Large intestine (tissue), 3 donors: ENCODE results near the gene ARL15. TPM values are rescaled to one million over a fixed set of nuclear protein-coding genes. Genes with fewer than 3 reads are reported as not detected.
"Not testable (repeated sequence)": the region's sequence is repeated elsewhere in the genome, so short reads cannot be mapped to it uniquely, and the experiment has no call there.

Source experiments
- DNase-seq, 2 donors: peaks; one replicate each; pipeline versions ENCODE4 v3.0.0 to v3.0.0-alpha.2; 2013
- H3K27ac ChIP-seq: one replicate; pipeline ENCODE4 v1.5.1; 2013; ENCODE audit warnings: low read length
- H3K27me3 ChIP-seq: 2 replicates; pipeline ENCODE4 v1.6.1; 2013; ENCODE audit warnings: low read length; ENCODE audit not compliant: control insufficient read depth, insufficient read depth
- H3K36me3 ChIP-seq: 2 replicates; pipeline ENCODE4 v1.6.1; 2013; ENCODE audit warnings: low read length; ENCODE audit not compliant: control insufficient read depth, insufficient read depth
- H3K4me1 ChIP-seq: one replicate; pipeline ENCODE4 v1.6.1; 2013; ENCODE audit warnings: low read length; ENCODE audit not compliant: control insufficient read depth, insufficient read depth
- H3K4me3 ChIP-seq: one replicate; pipeline ENCODE4 v1.5.1; 2013; ENCODE audit warnings: low read length
- H3K9me3 ChIP-seq: one replicate; pipeline ENCODE4 v1.6.1; 2013; ENCODE audit warnings: mild to moderate bottlenecking, low read depth, low read length, moderate library complexity; ENCODE audit not compliant: control insufficient read depth
- WGBS: methylation state at CpG from one replicate; pipeline ENCODE4 v1.1.5; 2013; ENCODE audit warnings: low lambda C conversion rate; ENCODE audit not compliant: insufficient coverage; 5-methylcytosine and 5-hydroxymethylcytosine counted together
- polyA plus RNA-seq: library from polyadenylated mRNA; unstranded; fragments of 120-200 nt; gene quantifications from one replicate; pipeline ENCODE4 v1.2.1, GENCODE V29; 2013

Gene ARL15
- polyA plus RNA-seq, 1 donor: 41.5 TPM

DNA sequence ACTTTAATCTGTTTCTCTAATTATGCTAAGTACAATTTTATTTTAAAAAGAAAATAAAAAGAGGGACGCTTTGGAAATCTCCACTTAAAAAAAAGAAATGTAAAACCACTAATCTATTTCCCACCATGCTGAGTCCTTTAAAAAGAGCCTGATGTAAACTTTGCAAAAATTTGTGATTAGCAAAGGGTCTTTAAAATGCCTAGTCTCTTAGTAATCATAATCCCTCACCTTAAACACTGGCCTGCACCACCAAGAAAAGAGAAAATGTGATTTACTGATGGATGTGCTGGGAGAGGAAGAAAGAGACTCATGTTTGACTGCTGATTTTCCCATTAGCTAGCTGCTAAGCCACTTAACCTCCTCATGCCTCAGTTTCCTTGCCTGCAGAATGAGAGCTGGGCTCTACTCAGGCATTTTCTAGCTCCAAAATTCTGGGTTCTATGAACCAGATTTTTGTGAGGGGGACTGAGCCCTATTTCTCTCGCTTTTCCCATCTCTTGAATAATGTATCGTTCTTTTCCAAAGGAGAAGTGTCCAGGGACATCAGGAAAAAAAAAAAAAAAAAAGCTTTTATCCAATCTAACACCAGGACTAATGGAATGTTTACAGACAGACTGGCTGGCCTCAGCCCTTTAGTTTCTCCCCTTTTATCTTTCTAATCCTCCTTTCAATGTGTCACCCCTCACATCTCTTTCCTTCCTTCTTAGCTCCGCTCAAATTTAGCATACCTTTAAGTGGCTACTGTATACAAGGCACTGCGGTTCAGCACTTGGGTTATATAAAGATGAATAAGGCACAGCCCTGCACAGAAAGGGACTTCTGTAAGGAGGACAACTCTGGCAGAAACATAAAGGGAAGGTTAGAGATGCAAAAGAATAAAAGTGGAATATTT is 312.4 kb downstream of the ARL15 start:
- H3K4me1 ChIP-seq: no peaks in the 10 kb centered on the region
- no peak overlapping the region for H3K27ac ChIP-seq
- 91% methylated on average over 4 of the region's 5 CpGs for WGBS
- no peak for DNase-seq
- no peak overlapping the region for H3K4me3 ChIP-seq
- no peaks in the 10 kb centered on the region for H3K27me3 ChIP-seq
- no peaks in the 10 kb centered on the region for H3K36me3 ChIP-seq
- H3K9me3 ChIP-seq: no peaks in the 10 kb centered on the region

GRCh38 chr5:53996008-53996407 is 314.4 kb downstream of the ARL15 start:
- H3K27me3 ChIP-seq: no peaks in the 10 kb centered on the region
- no peak for DNase-seq
- no peaks in the 10 kb centered on the region for H3K36me3 ChIP-seq
- no peak overlapping the region for H3K27ac ChIP-seq
- H3K4me3 ChIP-seq: no peak overlapping the region
- no CpG with 5 or more reads among the region's 4 CpGs for WGBS
- H3K9me3 ChIP-seq: no peaks in the 10 kb centered on the region
- no peaks in the 10 kb centered on the region for H3K4me1 ChIP-seq

- WGBS: no CpG with 5 or more reads among the region's 2 CpGs
- H3K4me3 ChIP-seq: no peak overlapping the region
- H3K27ac ChIP-seq: no peak overlapping the region
- H3K4me1 ChIP-seq: no peaks in the 10 kb centered on the region
- no peaks in the 10 kb centered on the region for H3K9me3 ChIP-seq
- no peak for DNase-seq
- no peaks in the 10 kb centered on the region for H3K27me3 ChIP-seq
- H3K36me3 ChIP-seq: no peaks in the 10 kb centered on the region
Measured at GRCh38 chr5:53994148-53994547, 316.2 kb downstream of the ARL15 start.

DNA sequence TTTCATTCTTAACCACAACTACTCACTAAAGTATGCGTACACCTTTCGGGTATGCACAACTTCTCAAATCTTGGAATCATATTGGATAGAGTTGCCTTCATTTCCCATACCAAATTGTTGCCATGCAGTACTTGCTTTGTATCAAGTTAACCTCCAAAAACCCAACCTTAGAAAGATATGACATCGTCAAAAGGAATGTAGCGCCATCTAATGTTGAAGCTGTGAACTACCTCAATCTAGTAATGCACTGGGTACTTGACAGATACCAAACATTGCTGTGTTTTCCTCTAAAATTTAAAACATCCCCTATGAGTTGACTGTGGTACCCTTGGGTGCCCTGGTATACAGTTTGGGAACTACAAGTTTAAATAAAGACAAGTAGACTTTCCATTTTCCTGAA is 318.4 kb downstream of the ARL15 start:
- WGBS: no CpG with 5 or more reads among the region's 4 CpGs
- H3K4me1 ChIP-seq: no peaks in the 10 kb centered on the region
- no peak overlapping the region for H3K4me3 ChIP-seq
- DNase-seq: no peak
- no peaks in the 10 kb centered on the region for H3K9me3 ChIP-seq
- H3K36me3 ChIP-seq: no peaks in the 10 kb centered on the region
- no peaks in the 10 kb centered on the region for H3K27me3 ChIP-seq
- no peak overlapping the region for H3K27ac ChIP-seq

- no peak overlapping the region for H3K4me3 ChIP-seq
- H3K9me3 ChIP-seq: no peaks in the 10 kb centered on the region
- H3K27ac ChIP-seq: no peak overlapping the region
- H3K27me3 ChIP-seq: no peaks in the 10 kb centered on the region
- no peaks in the 10 kb centered on the region for H3K36me3 ChIP-seq
- 100% methylated on average over 2 of the region's 3 CpGs for WGBS
- H3K4me1 ChIP-seq: no peaks in the 10 kb centered on the region
- no peak for DNase-seq
Measured at GRCh38 chr5:53987101-53987500, 323.3 kb downstream of the ARL15 start.

GRCh38 chr5:53985796-53986195 is 324.6 kb downstream of the ARL15 start:
- no peak for DNase-seq
- 94% methylated on average over 2 of the region's 5 CpGs for WGBS
- H3K4me1 ChIP-seq: no peaks in the 10 kb centered on the region
- no peak overlapping the region for H3K27ac ChIP-seq
- no peak overlapping the region for H3K4me3 ChIP-seq
- H3K36me3 ChIP-seq: no peaks in the 10 kb centered on the region
- no peaks in the 10 kb centered on the region for H3K27me3 ChIP-seq
- no peaks in the 10 kb centered on the region for H3K9me3 ChIP-seq

DNA sequence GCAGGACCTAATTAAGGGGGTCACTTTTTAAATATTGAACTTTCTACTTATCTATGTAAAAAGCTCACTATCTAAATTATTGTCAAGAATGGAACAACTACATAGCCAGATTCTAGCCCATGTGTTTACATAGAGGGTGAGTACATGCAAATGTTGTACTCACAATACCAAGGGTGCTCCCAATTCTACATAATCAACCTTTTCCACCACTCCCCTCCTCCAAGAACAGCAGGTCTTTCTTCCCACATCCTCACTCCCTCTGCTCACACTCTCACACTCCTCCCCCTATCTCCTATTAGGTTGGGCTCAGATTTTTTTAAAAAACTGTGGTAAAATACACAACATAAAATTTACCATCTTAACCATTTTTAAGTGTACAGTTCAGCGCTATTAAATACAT is 325.4 kb downstream of the ARL15 start:
- H3K27me3 ChIP-seq: no peaks in the 10 kb centered on the region

DNA sequence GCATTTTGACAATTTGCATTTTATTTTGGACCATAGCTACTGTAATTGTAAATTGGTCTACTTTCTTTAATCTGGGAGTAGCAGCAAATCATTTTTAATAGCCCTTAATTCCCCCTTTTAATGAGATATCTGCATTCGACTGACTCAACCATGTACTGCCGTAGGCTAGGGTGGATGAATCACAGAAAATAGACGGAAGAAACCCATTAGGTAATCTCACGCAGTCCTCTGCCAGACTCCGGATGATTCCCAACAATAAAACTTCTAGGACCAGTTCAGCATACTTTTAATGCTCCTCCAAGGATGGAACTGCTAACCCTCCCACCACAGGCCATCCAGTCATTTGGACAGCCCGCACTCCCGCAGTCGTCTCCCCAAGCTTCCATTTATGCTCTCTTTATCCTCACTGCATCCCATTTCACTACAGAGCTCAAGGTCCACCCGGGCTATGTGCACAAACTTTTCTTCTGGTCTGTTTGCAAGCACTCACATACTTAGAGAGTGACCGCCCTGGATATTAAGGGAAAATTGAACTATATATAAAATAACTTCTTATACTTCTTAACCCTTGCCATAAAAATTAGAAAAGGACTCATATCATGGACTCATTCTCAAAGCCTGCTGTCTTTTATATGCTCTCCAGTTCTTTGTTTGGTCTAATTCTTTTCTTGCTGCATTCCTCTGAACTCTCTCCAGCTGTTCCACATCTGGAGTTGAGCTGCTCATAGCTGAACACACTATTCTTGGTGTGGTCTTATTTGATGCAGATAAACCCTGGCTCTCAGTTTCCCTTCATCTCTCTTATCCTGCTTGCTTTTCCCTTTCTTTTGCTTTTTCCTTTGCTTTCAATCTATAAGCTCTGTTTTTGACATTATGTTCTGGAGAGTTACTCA is 326.6 kb downstream of the ARL15 start:
- H3K4me1 ChIP-seq: no peaks in the 10 kb centered on the region
- no peak for DNase-seq
- WGBS: no CpG with 5 or more reads among the region's 10 CpGs

More for the DNA sequence above, 325.4 kb downstream of the ARL15 start:
- H3K9me3 ChIP-seq: peaks cover 4% of the 10 kb centered on the region
- no peaks in the 10 kb centered on the region for H3K4me1 ChIP-seq
- H3K4me3 ChIP-seq: no peak overlapping the region
- H3K27ac ChIP-seq: no peak overlapping the region
- DNase-seq: no peak
- H3K36me3 ChIP-seq: no peaks in the 10 kb centered on the region
- 100% methylated on average over 1 of the region's 1 CpG for WGBS

GRCh38 chr5:53982319-53982718 is 328.1 kb downstream of the ARL15 start:
- H3K9me3 ChIP-seq, H3K4me3 ChIP-seq, H3K36me3 ChIP-seq, H3K27me3 ChIP-seq, H3K4me1 ChIP-seq, DNase-seq, H3K27ac ChIP-seq: not testable (repeated sequence)
- WGBS: no CpG with 5 or more reads among the region's 2 CpGs

More for the DNA sequence above, 326.6 kb downstream of the ARL15 start:
- no peaks in the 10 kb centered on the region for H3K36me3 ChIP-seq
- peaks cover 4% of the 10 kb centered on the region for H3K9me3 ChIP-seq
- no peaks in the 10 kb centered on the region for H3K27me3 ChIP-seq
- no peak overlapping the region for H3K4me3 ChIP-seq
- H3K27ac ChIP-seq: no peak overlapping the region

GRCh38 chr5:53980061-53980460 is 330.3 kb downstream of the ARL15 start:
- H3K4me1 ChIP-seq: no peaks in the 10 kb centered on the region
- H3K4me3 ChIP-seq: no peak overlapping the region
- H3K36me3 ChIP-seq: peaks cover 2% of the 10 kb centered on the region
- peaks cover 4% of the 10 kb centered on the region for H3K9me3 ChIP-seq
- no peak overlapping the region for H3K27ac ChIP-seq
- DNase-seq: no peak
- H3K27me3 ChIP-seq: no peaks in the 10 kb centered on the region
